ENCODE results near the gene DNMT3A.

DNA sequence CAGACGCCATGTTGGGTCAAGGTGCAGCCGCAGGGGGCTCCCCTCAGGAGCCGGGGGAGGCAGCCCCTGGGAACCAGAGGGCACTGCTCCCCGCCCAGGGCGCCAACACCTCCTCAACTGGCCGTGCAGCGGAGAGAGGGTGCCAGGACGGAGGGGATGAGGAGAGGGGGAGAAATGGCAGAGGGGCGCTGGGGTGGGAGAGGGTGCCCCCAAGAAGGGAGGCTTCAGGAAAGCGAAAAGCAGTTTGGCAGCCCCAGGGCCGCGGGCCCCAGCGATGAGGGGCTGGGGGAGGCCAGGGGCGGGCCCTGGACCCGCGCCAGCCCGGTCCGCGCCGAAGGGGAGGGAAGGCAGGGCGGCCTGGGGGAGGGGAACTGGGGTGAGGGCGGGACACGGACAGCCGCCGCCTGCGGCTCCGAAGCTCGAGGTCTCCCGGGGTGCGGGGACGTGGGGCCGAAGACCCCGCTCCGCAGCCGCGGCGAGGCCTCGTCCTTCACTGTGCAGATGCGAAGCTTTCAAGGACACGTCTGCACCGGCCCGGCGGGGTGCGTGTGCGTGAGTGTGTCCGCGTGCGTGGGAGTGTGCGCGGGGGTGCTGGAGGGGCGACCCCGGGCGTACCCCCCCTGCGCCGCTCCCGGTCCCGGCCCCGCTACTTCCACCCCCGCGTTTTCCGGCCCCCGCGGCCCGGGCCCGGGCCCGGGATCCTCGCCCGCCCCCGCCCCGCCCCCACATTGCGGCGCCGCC, 1.4 kb downstream of the DNMT3A start:
- TF ChIP-seq PHF8 (conservative IDR thresholded peaks at IDR 0.05; ENCODE audit: low read depth, low read length): no peak
- no peak for TF ChIP-seq JUN (IDR thresholded peaks at IDR 0.05; ENCODE audit: low read depth, low read length)
- TF ChIP-seq, protein P1, sequence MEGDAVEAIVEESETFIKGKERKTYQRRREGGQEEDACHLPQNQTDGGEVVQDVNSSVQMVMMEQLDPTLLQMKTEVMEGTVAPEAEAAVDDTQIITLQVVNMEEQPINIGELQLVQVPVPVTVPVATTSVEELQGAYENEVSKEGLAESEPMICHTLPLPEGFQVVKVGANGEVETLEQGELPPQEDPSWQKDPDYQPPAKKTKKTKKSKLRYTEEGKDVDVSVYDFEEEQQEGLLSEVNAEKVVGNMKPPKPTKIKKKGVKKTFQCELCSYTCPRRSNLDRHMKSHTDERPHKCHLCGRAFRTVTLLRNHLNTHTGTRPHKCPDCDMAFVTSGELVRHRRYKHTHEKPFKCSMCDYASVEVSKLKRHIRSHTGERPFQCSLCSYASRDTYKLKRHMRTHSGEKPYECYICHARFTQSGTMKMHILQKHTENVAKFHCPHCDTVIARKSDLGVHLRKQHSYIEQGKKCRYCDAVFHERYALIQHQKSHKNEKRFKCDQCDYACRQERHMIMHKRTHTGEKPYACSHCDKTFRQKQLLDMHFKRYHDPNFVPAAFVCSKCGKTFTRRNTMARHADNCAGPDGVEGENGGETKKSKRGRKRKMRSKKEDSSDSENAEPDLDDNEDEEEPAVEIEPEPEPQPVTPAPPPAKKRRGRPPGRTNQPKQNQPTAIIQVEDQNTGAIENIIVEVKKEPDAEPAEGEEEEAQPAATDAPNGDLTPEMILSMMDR (IDR thresholded peaks at IDR 0.05; ENCODE audit: control extremely low read depth in 1 of 3, insufficient read depth in 1 of 3, low read depth in 1 of 3, low read length in 3 of 3): no peak
- no peak for TF ChIP-seq POLR2AphosphoS5 (IDR thresholded peaks at IDR 0.05; ENCODE audit: low read depth, low read length)
- TF ChIP-seq RFX5 (IDR thresholded peaks at IDR 0.05; ENCODE audit: borderline replicate concordance, low read depth, low read length): no peak
- TF ChIP-seq TAF1 (IDR thresholded peaks at IDR 0.05; ENCODE audit: low read depth, low read length): no peak
- TF ChIP-seq CHD2 (IDR thresholded peaks at IDR 0.05; ENCODE audit: low read length): no peak
- TF ChIP-seq, protein P2, sequence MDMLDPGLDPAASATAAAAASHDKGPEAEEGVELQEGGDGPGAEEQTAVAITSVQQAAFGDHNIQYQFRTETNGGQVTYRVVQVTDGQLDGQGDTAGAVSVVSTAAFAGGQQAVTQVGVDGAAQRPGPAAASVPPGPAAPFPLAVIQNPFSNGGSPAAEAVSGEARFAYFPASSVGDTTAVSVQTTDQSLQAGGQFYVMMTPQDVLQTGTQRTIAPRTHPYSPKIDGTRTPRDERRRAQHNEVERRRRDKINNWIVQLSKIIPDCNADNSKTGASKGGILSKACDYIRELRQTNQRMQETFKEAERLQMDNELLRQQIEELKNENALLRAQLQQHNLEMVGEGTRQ (IDR thresholded peaks at IDR 0.05; ENCODE audit: low read length): no peak
